ENCODE data around the gene AKAP13.

AKAP13 gene

GRCh38 chr15:85694091-85694490, 313.7 kb downstream of the AKAP13 start:
- DNase-seq (ENCODE audit: low read depth, low spot score), result no peak

- no peak for DNase-seq (ENCODE audit: low read depth, low spot score)
Measured at GRCh38 chr15:85700767-85701166, 320.4 kb downstream of the AKAP13 start.

GRCh38 chr15:85702321-85703101, 322.1 kb downstream of the AKAP13 start:
- no peak for DNase-seq (ENCODE audit: low read depth, low spot score)

- no peak for DNase-seq (ENCODE audit: low read depth, low spot score)
Measured at GRCh38 chr15:85704066-85704465, 323.7 kb downstream of the AKAP13 start.

- DNase-seq (ENCODE audit: low read depth, low spot score), result no peak
Measured at GRCh38 chr15:85704720-85705429, 324.5 kb downstream of the AKAP13 start.

- DNase-seq (ENCODE audit: low read depth, low spot score), result peak; percentile 55
Measured at GRCh38 chr15:85706779-85707518, 326.5 kb downstream of the AKAP13 start.

- peak; percentile 56 for DNase-seq (ENCODE audit: low read depth, low spot score)
Measured at GRCh38 chr15:85707519-85708338, 327.3 kb downstream of the AKAP13 start.

GRCh38 chr15:85708402-85708941, 328.1 kb downstream of the AKAP13 start:
- DNase-seq (ENCODE audit: low read depth, low spot score), result peak; percentile 56

- DNase-seq (ENCODE audit: low read depth, low spot score), result no peak
Measured at GRCh38 chr15:85709250-85709649, 328.8 kb downstream of the AKAP13 start.

- DNase-seq (ENCODE audit: low read depth, low spot score), result no peak
Measured at GRCh38 chr15:85710340-85710842, 330.0 kb downstream of the AKAP13 start.

- DNase-seq (ENCODE audit: low read depth, low spot score), result no peak
Measured at GRCh38 chr15:85711580-85712192, 331.3 kb downstream of the AKAP13 start.

- DNase-seq (ENCODE audit: low read depth, low spot score), result no peak
Measured at GRCh38 chr15:85716261-85716660, 335.9 kb downstream of the AKAP13 start.

- DNase-seq (ENCODE audit: low read depth, low spot score), result no peak
Measured at GRCh38 chr15:85717212-85717611, 336.8 kb downstream of the AKAP13 start.

GRCh38 chr15:85718271-85718971, 338.0 kb downstream of the AKAP13 start:
- DNase-seq (ENCODE audit: low read depth, low spot score), result no peak

- no peak for DNase-seq (ENCODE audit: low read depth, low spot score)
Measured at GRCh38 chr15:85718981-85719380, 338.6 kb downstream of the AKAP13 start.

- no peak for DNase-seq (ENCODE audit: low read depth, low spot score)
Measured at GRCh38 chr15:85722374-85723152, 342.2 kb downstream of the AKAP13 start.

- DNase-seq (ENCODE audit: low read depth, low spot score), result no peak
Measured at GRCh38 chr15:85723960-85724945, 343.9 kb downstream of the AKAP13 start.

GRCh38 chr15:85725019-85725418, 344.6 kb downstream of the AKAP13 start:
- no peak for DNase-seq (ENCODE audit: low read depth, low spot score)
